HG03457 (cell line): ENCODE results near the gene VWA1.

ENCODE experiments used
- ATAC-seq: cut with Tn5 transposase; IDR thresholded peaks from one replicate; pipeline ENCODE4 v1.9.1; 2021; ENCODE audit warnings: moderate number of reproducible peaks; ENCODE audit not compliant: unreplicated experiment

Gene VWA1

GRCh38 chr1:1435106-1435903, at the start of gene VWA1:
Gene VWA1, plus strand, starts transcription at chr1:1435690. Its CDS starts 59 bp downstream, at chr1:1435749.
- no peak for ATAC-seq

GRCh38 chr1:1385931-1386330, 49.6 kb upstream of the VWA1 start:
- ATAC-seq = no peak

- ATAC-seq = no peak
Measured at GRCh38 chr1:1387098-1388077, 48.1 kb upstream of the VWA1 start.

- no peak for ATAC-seq
Measured at GRCh38 chr1:1388078-1388472, 47.4 kb upstream of the VWA1 start.

GRCh38 chr1:1390675-1391074, 44.8 kb upstream of the VWA1 start:
- no peak for ATAC-seq

GRCh38 chr1:1391225-1391624, 44.3 kb upstream of the VWA1 start:
- ATAC-seq = no peak

GRCh38 chr1:1393014-1393413, 42.5 kb upstream of the VWA1 start:
- ATAC-seq = no peak

- ATAC-seq = no peak
Measured at GRCh38 chr1:1393428-1393827, 42.1 kb upstream of the VWA1 start.

- ATAC-seq = no peak
Measured at GRCh38 chr1:1394116-1394515, 41.4 kb upstream of the VWA1 start.

- no peak for ATAC-seq
Measured at GRCh38 chr1:1395166-1395565, 40.3 kb upstream of the VWA1 start.

GRCh38 chr1:1397839-1398523, 37.5 kb upstream of the VWA1 start:
- no peak for ATAC-seq

GRCh38 chr1:1398677-1399186, 36.8 kb upstream of the VWA1 start:
- no peak for ATAC-seq

- ATAC-seq = peak; percentile 90
Measured at GRCh38 chr1:1399187-1399871, 36.2 kb upstream of the VWA1 start, which contains the start of gene CCNL2. Gene CCNL2, minus strand, starts transcription at chr1:1399335. Its CDS starts 29 bp downstream, at chr1:1399306.

- no peak for ATAC-seq
Measured at GRCh38 chr1:1399872-1400575, 35.5 kb upstream of the VWA1 start.

- ATAC-seq = no peak
Measured at GRCh38 chr1:1400576-1401456, 34.7 kb upstream of the VWA1 start.

- no peak for ATAC-seq
Measured at GRCh38 chr1:1401457-1402010, 34.0 kb upstream of the VWA1 start.

GRCh38 chr1:1402072-1402900, 33.2 kb upstream of the VWA1 start:
- ATAC-seq = no peak
